IMR-90 (cell line): Measurements from ENCODE around the gene RNF14.

Experiments
- CHD1 ChIP-seq: IDR thresholded peaks from 2 replicates; pipeline ENCODE4 v1.6.1; 2012; ENCODE audit warnings: low read depth, low read length, improper control_type of control experiment
- CTCF ChIP-seq: conservative IDR thresholded peaks from 2 replicates; pipeline ENCODE4 v1.5.1; 2012; ENCODE audit warnings: mild to moderate bottlenecking, low read depth, low read length, improper control_type of control experiment
- FOS ChIP-seq: fragments of 150-350 bp; IDR thresholded peaks from 2 replicates; pipeline ENCODE4 v1.6.1; 2016; ENCODE audit warnings: low read depth, low read length
- MAZ ChIP-seq: IDR thresholded peaks from 2 replicates; pipeline ENCODE4 v1.6.1; 2012; ENCODE audit warnings: low read depth, mild to moderate bottlenecking, low read length, improper control_type of control experiment, moderate library complexity, borderline replicate concordance
- MXI1 ChIP-seq: IDR thresholded peaks from 2 replicates; pipeline ENCODE4 v1.6.1; 2012; ENCODE audit warnings: low read depth, mild to moderate bottlenecking, low read length, moderate library complexity, borderline replicate concordance
- POLR2A ChIP-seq: IDR thresholded peaks from 2 replicates; pipeline ENCODE4 v1.6.1; 2012; ENCODE audit warnings: mild to moderate bottlenecking, low read depth, low read length
- RAD21 ChIP-seq: IDR thresholded peaks from 2 replicates; pipeline ENCODE4 v1.6.1; 2012; ENCODE audit warnings: low read length, improper control_type of control experiment
- RFX5 ChIP-seq: IDR thresholded peaks from 2 replicates; pipeline ENCODE4 v1.8.0; 2012; ENCODE audit warnings: low read depth, mild to moderate bottlenecking, low read length, moderate library complexity

- TF ChIP-seq CTCF, result no peak
- TF ChIP-seq RAD21, result no peak
- no peak for TF ChIP-seq CHD1
- no peak for TF ChIP-seq POLR2A
- TF ChIP-seq FOS, result no peak
- TF ChIP-seq MXI1, result no peak
- TF ChIP-seq RFX5, result no peak
- TF ChIP-seq MAZ, result no peak
Observed at GRCh38 chr5:141978389-141978788, 9.5 kb downstream of the RNF14 start.
